UCSD-AML1 (cell line): ENCODE data around the gene KXD1.
"Not testable (repeated sequence)": the region's sequence is repeated elsewhere in the genome, so short reads cannot be mapped to it uniquely, and the experiment has no call there.

Experiments used
- DNase-seq: peaks from one replicate; lab custom pipeline; 2025; ENCODE audit not compliant: unreplicated experiment; lab: John Stamatoyannopoulos, UW

Gene KXD1

GRCh38 chr19:18599485-18599884 lies 41.8 kb downstream of the KXD1 start:
- DNase-seq: no peak

- DNase-seq: not testable (repeated sequence)
Observed at GRCh38 chr19:18600692-18601397, 43.2 kb downstream of the KXD1 start.

DNA sequence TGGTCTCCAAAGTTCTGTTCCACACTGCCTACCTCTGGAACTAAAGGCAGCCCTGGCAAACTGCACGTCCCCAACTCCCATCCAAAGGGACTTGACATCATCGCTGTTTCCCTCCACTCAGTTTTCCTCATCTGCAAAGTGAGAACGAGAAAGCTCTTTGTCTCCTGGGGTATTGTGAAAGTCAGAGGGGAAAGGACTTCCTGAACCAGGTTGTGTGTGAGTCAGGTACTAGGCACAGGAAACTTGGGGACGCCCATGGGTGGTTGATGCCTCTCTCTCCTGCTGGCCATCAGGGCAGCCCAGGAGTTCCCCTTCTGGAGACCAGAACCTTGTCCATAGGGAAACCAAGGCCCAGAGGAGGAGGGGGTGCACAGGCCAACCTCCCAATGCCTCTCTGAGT lies 44.2 kb downstream of the KXD1 start:
- DNase-seq: no peak

- no peak for DNase-seq
Observed at GRCh38 chr19:18603255-18603957, 45.7 kb downstream of the KXD1 start.

- no peak for DNase-seq
Observed at GRCh38 chr19:18603958-18604819, 46.5 kb downstream of the KXD1 start.

GRCh38 chr19:18604820-18605159 lies 47.1 kb downstream of the KXD1 start:
- no peak for DNase-seq

- no peak for DNase-seq
Observed at GRCh38 chr19:18605196-18605545, 47.5 kb downstream of the KXD1 start.

DNA sequence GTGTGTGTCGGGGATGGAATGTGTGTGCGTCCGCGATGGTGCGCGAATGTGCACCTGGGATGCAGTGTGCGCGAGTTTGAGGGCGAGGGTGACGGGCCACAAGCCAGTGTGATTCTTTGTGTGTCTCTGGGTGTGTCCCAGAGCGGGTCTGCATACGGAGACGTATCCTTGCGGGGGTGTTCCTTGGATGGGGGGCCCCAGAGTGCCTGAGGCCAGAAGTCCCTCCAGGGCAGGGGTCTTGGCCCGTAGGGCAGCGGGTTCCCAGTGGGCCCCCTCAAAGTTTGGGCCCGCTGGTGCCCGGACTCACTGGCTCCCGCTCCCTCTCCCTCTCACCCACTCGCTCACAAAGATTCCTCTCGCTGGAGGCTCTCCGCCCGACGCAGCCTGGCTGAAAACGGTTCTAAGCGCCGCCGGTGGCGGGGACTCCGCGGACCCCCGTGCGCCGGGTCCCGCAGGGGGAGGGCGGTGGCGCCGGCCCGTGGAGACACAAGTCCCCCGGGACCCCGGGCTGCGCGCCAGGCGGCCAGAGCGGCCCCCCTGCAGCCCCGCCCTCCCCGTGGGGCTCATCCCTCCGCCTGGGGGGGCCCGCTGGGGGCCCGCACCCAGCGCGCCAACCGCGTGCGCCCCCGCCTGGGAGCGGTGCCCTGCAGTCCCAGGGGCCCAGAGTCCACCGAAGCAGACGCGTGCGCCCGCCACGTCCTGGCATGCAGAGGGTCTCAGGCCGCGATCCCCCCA lies 48.0 kb downstream of the KXD1 start:
- DNase-seq: no peak

GRCh38 chr19:18606281-18607225 lies 48.9 kb downstream of the KXD1 start, which contains the start of gene CRLF1:
Gene CRLF1 (minus strand): TSS chr19:18606799. CDS start chr19:18606656, 143 bp downstream.
- DNase-seq: no peak

GRCh38 chr19:18607226-18608101 lies 49.8 kb downstream of the KXD1 start:
- DNase-seq: no peak

DNA sequence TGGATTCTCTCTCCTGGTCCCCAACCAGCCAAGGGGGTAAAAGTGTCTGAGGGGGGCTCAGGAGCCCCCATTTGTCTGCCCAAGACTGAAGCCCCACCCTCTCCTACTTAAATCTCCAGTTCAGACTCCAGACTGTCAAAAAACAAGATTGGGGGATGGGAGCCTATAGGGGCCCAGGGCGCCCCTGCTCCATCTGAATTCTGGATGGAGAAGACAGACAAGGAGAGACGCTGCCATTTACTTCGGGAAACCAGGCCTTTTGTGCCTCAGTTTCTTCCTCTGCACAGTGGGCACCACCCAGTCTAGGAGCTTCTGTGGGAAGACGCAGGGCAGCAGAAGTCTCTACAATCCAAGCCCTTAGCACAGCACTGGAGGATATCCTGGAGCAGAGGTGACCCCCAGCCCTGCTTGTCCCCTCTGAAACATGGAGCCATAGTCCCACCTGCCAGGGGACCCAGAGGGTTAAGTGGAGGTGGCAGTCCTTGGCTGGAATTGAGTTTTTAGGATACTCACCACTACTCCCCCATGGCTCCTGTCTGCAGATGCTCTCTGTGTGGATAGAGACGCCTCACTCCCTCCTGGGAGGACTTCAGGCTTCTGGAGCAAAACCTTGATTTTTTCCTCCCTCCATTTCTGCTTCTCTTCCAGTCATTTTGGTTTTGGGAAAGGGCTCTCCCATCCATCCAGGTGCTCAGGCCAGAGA lies 50.6 kb downstream of the KXD1 start:
- DNase-seq: no peak

DNA sequence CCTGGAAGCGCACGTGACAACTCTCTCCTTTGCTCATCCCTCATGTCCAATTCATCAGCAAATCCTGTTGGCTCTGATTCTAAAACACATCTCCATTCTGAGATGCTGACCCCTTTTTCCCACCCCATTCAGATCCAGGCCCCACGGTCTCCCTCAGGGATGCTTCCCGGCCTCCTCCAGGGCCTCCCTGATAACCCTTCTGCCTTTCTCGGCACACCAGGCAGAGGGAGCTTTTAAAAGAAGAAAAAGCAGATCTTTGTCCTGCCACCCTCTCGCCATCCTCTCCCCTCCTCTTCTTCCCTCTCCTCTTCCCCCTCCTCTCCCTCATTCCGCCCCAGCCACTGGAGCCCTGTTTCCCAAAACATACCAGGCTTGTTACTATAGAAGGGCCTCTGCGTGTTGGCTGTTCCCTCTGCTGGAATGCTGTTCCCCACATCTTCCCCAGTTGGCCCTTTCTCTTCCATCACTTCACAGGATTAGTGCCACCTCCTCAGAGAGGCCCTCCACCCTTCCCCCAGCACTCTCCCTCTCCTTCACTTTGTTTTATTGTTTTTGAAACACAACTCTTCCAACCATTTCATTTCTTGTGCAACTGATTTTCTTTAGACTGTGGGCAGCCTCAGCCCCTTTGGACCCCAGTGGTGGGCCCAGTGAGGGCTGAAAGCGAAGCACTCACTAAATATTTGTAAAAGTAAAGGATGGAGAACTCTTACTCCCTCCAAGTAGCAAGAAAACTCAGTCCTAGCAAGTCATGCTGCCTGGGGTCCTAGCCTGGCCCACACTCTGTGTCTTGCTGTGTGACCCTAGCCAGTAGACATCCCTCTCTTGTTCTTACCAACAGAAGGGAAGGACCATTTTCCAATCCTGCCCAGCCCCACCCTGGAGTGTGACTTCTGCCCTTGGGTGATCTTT lies 51.4 kb downstream of the KXD1 start:
- DNase-seq: no peak

GRCh38 chr19:18609717-18610051 lies 52.0 kb downstream of the KXD1 start:
- no peak for DNase-seq

DNA sequence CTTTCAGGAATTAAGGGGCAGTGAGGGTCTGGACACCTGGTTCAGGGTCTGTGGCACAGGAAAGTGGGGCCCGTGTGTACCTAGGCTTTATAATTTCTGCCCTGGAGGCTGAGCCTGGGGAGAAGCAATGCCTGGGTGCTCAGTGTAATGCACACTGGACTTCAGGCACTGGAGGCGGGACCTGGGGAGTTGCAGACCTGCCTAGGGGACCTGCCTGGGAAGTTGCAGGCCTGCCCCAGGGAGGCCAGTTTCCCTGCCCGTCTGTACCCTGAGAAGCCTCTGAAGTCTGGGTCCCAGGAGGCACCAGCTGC lies 52.5 kb downstream of the KXD1 start:
- no peak for DNase-seq

DNA sequence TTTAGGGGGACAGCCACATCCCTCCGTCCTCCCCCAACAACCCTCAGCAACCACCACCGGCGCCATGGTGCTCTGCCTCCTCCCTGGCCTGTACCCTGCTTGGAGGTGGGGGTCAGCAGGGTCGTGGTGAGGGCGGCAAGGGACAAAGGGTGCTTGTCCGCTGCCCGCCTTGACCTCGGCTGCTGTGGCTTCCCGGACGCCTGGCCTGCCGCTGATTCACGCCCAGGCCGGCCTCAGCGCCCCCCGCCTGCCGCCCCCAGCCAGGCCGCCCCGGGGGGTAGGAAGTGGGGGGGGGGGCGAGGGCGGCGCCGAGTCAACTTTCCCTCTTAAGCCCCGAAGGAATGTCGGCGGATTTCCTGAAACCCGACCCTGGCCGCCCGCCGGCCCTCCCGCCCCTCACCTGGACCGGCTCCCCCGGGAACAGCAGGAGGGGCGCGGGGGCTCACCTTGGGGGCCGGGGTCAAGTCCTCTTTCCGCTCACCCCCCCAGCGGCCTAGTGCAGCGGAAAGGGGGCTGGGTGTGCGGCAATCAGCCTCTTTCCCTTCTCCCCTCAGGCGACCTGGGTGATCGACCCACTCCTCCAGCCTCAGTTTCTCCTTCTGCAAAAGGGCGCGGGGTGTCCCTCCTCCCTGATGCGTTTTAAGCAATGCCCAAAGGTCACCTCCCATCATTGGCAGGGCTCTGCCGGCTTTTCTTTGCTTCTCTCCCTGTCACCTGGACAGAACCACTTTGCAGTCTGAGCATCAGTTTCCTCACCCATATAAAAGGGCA lies 53.1 kb downstream of the KXD1 start:
- DNase-seq: no peak

DNA sequence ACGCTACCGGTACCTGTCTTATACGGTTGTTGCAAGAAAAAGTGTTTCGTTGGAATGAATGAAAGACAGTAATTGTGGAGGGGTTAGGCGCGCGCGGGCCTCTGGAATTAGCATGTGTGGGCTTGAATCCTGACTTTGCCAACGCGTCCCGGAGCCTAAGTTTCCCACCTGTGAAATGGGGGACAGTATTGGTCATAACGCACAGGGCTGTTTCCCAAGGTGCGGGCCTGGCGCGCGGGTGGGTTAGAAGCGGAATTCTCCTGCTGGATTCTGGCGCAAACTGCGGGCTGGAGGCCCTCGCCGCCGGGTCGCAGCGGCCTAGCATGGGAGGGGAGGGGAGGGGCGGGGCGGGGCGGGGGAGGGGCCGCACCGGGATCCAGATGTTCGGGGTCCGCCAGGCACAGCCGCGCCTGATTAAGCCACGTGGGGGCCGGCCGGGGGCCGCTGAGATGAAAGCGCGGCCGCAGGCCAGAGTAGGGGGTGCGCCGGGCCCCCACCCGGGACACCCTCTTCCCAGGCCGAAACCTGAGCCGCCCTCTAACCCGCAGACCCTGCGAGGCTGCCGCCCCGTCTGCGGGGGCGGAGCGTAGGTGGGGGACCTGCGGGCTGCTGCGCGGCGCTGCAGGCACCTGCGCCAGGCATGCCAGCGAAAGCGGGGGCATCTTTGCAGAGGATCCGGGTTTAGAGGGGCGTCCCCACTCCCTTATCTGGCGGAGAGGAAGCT lies 53.8 kb downstream of the KXD1 start:
- DNase-seq: no peak
